OCI-LY1 (cell line): ENCODE data around the gene DYNC2H1.

Experiments
- CTCF ChIP-seq: fragments of 200-600 bp; sonication (generic), shearing (Covaris generic); IDR thresholded peaks from 2 replicates; pipeline ENCODE4 v1.5.1; 2017; ENCODE audit warnings: mild to moderate bottlenecking, antibody characterized with exemption, low read length, moderate library complexity, mixed read lengths
- EZH2 ChIP-seq: fragments of 200-600 bp; sonication (generic), shearing (Covaris generic); IDR thresholded peaks from 2 replicates; pipeline ENCODE4 v1.8.0; 2017; ENCODE audit warnings: borderline replicate concordance, mixed run types, mild to moderate bottlenecking, antibody characterized with exemption, low read length, moderate library complexity, mixed read lengths

GRCh38 chr11:103413266-103413888, 304.2 kb downstream of the DYNC2H1 start:
- TF ChIP-seq EZH2 (no peak), CTCF (no peak)
